Neutrophil (primary cell): ENCODE measurements around the gene AAMDC.
"Not testable (repeated sequence)": the region's sequence is repeated elsewhere in the genome, so short reads cannot be mapped to it uniquely, and the experiment has no call there.

Experiments used
- H3K27ac ChIP-seq: fragments of 200-600 bp; sonication (generic); 2 replicates; pipeline ENCODE4 v1.5.1; 2016; ENCODE audit warnings: mild to moderate bottlenecking, moderate library complexity
- H3K27me3 ChIP-seq: fragments of 200-600 bp; sonication (generic); 2 replicates; pipeline ENCODE4 v1.6.0; 2016; ENCODE audit warnings: mild to moderate bottlenecking
- H3K36me3 ChIP-seq: fragments of 200-600 bp; sonication (generic); 2 replicates; pipeline ENCODE4 v1.5.1; 2017
- H3K4me1 ChIP-seq, 2 experiments: fragments of 200-600 bp in 1 of 2; sonication (generic) in 1 of 2; 1 replicate in 1 of 2; 2 replicates in 1 of 2; pipeline versions ENCODE4 v1.5.1 to v1.6.1; 2013 to 2016; ENCODE audit warnings: low read depth in 1 of 2, low read length in 1 of 2, mild to moderate bottlenecking in 1 of 2, moderate library complexity in 1 of 2; ENCODE audit not compliant: control insufficient read depth in 1 of 2, insufficient read depth in 1 of 2
- H3K4me3 ChIP-seq, 2 experiments: fragments of 200-600 bp in 1 of 2; sonication (generic) in 1 of 2; 1 replicate in 1 of 2; 2 replicates in 1 of 2; pipeline ENCODE4 v1.5.1; 2013 to 2016; ENCODE audit warnings: low read depth in 1 of 2, low read length in 1 of 2, mild to moderate bottlenecking in 1 of 2, moderate library complexity in 1 of 2
- H3K9me3 ChIP-seq: fragments of 200-600 bp; sonication (generic); 2 replicates; pipeline ENCODE4 v1.5.1; 2016

Gene AAMDC

GRCh38 chr11:77914307-77914791 lies 93.4 kb downstream of the AAMDC start:
- H3K4me1 ChIP-seq, H3K4me3 ChIP-seq, H3K27me3 ChIP-seq, H3K27ac ChIP-seq, H3K9me3 ChIP-seq: not testable (repeated sequence)
- H3K36me3 ChIP-seq, result peaks cover 36% of the 10 kb centered on the region

- H3K27ac ChIP-seq, H3K27me3 ChIP-seq, H3K4me3 ChIP-seq, H3K4me1 ChIP-seq, H3K9me3 ChIP-seq: not testable (repeated sequence)
- peaks cover 46% of the 10 kb centered on the region for H3K36me3 ChIP-seq
These were observed 96.8 kb downstream of the AAMDC start for GRCh38 chr11:77917713-77918112.
